Activated T-cell treated with anti-CD3 and anti-CD28 coated beads, Interleukin-2, amount 50 U/mL, for 1 hour (primary cell): ENCODE measurements around the gene EIF3C.
A peak's percentile ranks its signal among the peaks of the same experiment; 100 is the strongest.
"Not testable (repeated sequence)": the region's sequence is repeated elsewhere in the genome, so short reads cannot be mapped to it uniquely, and the experiment has no call there.

ENCODE experiments used
- DNase-seq: peaks from one replicate; pipeline ENCODE4 v3.0.0-alpha.2; 2020

EIF3C gene

GRCh38 chr16:28711220-28712083 lies at the start of gene EIF3C:
Gene EIF3C (plus strand): TSS chr16:28711464. CDS start chr16:28711687, 223 bp downstream.
- not testable (repeated sequence) for DNase-seq

- DNase-seq: not testable (repeated sequence)
Observed at GRCh38 chr16:28666264-28666663, 45.0 kb upstream of the EIF3C start.

DNA sequence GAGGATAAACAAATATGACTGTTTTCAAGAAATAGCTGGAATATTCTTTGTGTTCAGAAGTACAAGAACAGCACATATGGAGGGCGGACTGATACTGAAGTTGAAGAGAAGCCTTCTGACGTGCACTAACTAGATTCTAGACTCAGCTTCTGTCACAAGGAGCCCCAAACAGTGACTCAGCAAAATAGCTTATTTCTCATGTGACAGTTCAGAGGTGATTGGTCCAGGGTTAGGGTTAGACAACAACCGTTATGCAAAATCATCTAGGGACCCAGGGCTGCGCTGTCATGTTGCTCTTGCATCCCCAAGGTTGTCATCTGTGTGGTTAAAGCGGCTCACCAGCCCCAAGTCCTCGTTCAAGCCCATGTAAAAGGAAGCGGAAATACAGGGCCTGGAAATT lies 43.8 kb upstream of the EIF3C start:
- not testable (repeated sequence) for DNase-seq

DNA sequence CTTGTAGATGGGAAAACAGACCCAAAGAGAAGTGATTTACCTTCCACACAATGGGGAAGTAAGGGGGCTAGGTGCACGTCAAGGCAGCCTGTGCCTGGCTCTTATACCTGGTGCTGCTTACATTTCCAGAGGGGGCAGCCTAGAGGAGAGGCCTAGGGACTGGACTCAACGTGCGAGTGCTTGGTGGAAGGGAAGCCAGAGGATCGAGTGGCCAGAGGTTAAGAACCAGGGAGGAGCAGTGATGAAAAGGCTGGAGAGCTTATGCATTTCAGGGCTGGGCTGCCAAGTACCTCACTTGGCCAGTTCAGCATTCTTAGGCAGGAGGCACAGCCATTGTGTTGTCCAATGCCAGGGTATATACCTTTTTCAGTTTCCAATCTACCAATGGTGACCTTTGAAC lies 43.1 kb upstream of the EIF3C start:
- DNase-seq: not testable (repeated sequence)

GRCh38 chr16:28688327-28688952 lies 22.8 kb upstream of the EIF3C start:
- not testable (repeated sequence) for DNase-seq

DNA sequence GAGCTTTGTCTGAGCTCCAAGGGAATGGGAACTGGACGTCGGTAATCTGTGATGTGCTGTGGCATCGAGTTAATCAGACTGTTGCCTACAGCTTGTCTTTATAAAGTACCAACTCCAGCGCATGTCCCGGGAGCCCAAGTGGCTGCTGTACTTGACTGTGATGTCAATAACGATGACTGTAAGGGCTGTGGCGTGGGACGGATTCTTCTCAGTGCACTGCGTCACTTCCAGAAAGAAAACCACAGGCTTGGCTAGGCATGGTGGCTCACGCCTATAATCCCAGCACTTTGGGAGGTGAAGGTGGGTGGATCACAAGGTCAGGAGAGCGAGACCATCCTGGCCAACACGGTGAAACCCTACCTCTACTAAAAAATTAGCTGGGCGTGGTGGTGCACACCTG lies 21.8 kb upstream of the EIF3C start:
- not testable (repeated sequence) for DNase-seq

DNA sequence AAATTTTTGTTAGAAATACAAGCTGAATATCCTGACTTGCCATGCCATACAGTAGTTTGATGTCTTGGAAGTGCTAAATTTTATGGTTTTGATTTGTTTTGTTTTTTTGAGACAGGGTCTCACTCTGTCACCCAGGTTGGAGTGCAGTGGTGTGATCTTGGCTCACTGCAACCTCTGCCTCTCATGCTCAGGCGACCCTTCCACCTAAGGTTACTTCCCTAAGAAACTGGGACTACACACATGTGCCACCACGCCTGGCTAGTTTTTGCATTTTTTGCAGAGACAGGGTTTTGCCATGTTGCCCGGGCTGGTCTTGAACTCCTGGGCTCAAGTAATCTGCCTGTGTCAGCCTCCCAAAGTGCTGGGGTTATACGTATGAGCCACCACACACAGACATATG lies 19.5 kb upstream of the EIF3C start:
- not testable (repeated sequence) for DNase-seq

- DNase-seq: not testable (repeated sequence)
Observed at GRCh38 chr16:28693257-28693950, 17.9 kb upstream of the EIF3C start.

DNA sequence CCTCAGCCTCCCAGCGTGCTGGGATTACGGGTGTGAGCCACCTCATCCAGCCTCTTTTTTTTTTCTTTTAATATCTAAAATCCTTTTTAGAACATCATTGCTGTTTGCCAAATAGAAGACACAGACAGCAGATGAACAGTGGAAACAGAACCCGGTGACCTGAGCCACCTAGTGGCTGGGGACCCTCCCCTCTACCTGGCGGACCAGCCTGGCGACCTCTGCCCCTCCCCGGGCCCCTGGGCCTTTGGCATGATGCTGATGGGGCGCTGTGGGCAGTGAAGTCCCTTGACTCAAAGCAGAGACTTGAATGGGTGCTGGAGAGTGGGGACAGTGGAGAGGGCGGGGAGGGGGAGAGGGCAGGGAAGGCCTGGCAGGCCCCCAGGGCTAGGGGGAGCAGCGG lies 11.5 kb upstream of the EIF3C start:
- not testable (repeated sequence) for DNase-seq

- not testable (repeated sequence) for DNase-seq
Observed at GRCh38 chr16:28700349-28700748, 10.9 kb upstream of the EIF3C start.

- not testable (repeated sequence) for DNase-seq
Observed at GRCh38 chr16:28701384-28701783, 9.9 kb upstream of the EIF3C start.

DNA sequence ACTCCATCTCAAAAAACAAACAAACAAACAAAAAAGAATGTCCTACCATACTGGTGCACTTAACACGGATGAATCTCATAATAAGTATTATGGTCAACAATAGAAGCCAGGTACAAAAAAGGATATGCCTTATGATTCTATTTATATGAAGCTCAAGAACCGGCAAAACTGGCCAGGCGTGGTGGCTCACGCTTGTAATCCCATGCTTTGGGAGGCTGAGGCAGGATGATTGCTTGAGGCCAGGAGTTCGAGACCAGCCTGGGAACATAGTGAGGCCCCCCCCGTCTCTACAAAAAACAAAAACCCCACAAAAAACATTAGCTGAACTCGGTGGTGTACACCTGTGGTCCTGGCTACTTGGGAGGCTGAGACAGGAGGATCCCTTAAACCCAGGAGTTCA lies 7.0 kb upstream of the EIF3C start:
- DNase-seq: not testable (repeated sequence)

DNA sequence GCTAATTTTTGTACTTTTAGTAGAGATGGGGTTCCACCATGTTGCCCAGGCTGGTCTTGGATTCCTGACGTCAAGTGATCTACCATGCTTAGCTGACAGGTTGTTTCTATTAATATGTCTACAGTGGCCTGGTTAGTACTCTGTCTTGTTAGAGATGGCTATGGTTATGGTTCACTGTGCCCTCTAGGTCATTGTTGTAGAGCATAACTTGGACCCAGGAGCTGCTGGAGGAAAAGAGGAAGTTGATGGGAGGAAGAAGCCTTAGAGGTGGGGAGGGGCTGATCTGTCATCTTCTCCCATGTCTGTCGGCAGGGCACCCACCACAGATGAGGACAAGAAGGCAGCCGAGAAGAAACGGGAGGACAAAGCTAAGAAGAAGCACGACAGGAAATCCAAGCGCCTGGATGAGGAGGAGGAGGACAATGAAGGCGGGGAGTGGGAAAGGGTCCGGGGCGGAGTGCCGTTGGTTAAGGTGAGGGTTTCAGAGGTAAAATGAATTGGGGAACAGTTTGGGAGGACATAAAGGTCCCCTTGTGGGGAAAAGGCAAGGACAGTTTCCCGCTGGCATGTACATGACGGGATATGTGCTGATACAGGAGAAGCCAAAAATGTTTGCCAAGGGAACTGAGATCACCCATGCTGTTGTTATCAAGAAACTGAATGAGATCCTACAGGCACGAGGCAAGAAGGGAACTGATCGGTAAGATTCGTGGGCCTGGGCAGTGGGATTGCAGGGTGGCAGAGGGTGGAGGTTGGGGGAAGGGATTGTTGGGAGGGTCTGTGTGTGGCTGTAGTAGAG lies 11.8 kb downstream of the EIF3C start:
- DNase-seq: not testable (repeated sequence)

DNA sequence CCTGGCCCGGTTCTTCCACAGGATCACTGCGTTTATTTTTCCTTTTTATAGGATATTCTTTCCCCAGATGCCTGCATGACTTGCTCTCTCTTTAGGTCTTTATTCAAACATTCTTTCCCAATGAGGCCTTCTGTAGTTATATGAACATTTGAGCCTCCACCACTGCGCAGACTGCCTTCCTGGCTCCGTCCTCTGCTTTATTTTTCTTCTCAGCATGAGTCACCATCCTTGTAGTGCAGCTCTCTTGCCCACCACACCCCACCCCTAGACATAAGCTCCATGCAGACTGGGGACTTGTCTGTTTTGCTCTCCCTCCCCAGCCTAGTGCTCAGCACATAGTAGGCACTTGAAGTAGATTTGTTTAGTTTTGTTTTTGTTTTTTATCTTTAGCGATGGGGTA lies 20.0 kb downstream of the EIF3C start:
- DNase-seq: not testable (repeated sequence)

GRCh38 chr16:28732455-28733124 lies 21.3 kb downstream of the EIF3C start:
- DNase-seq: not testable (repeated sequence)

DNA sequence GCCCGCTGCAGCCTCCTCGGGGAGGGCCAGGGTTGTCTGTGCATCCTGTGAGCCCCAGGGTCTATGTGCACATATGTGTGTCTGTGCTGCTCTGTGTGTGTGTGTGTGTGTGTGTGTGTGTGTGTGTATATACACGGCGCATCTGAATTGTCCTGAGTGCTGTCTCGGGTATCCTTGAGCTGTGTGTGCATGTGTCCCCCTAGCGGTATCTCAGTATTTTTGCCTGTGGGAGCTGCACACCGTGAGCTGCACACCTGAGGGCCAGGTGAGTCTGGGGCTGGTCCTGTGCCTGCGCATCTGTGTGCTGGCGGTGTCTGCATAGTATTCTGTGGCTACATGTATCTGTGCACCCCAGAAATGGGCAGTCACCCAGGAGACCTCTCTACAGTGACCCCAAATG lies 28.5 kb downstream of the EIF3C start:
- not testable (repeated sequence) for DNase-seq

DNA sequence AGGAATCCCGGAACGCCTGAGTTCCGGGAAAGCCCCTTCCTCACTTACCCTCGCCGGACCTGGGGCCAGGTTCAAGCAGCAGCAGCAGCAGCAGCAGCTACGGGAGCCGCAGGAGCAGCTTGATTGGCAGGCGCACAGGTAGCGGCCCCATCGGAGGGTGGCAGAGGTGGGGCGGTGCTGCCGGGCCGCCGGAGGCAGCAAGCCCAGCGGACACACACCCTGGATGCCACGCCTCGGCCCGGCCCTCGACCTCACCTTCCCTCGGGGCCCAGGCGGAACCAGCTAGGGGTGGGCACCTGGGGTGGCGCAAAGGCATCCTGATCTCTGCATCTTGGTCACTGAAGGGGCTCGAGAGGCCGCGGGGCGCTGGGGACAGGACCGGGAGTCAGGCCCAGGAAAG lies 29.4 kb downstream of the EIF3C start:
- not testable (repeated sequence) for DNase-seq

DNA sequence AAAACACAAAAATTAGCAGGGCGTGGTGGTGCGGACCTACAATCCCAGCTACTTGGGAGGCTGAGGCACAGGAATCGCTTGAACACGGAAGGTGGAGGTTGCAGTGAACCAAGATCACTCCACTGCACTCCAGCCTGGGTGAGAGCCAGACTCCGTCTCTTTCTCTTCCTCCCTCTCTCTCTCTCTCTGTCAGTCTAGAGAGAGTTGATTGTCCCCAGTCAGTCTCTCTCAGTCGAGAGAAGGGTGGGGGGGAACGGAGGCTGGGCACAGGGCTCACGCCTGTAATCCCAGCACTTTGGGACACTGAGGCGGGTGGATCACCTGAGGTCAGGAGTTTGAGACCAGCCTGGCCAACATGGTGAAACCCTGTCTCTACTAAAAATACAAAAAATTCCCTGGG lies 30.0 kb downstream of the EIF3C start:
- not testable (repeated sequence) for DNase-seq

DNA sequence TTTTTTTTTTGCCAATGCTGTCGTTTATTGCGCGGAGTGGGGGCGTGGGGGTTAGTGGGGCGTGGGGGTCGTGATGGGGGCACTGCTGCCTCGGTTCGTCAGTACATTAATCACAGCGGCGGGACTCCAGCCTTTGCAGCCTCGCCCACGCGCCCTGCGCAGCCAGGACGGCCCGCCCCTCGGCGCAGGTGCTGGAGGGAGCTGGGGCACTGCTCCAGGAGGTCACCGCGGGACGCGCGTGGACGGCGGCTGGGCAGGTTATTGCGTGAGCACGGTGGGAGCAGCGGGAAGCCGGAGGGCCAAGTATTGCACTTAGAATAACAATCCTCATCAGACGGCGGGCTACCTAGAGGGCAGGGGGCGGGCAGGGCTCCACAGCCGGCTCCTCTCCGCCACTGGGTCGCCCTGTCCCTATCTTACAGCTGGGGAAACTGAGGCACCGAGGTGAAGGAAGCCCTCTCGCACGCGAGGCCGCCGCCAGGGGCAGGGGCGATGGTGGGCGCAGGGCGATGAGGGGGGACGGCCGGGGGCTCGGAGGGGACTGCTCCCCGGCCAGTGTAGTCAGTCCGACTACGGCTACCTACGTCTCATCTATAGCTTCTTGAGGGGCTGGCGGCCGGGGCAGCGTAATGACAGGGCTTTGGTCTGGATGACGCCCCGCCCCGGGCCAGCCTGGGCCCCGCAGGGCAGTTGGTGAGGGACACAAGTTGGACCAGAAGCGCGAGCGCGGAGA lies 35.5 kb downstream of the EIF3C start:
- not testable (repeated sequence) for DNase-seq

GRCh38 chr16:28749997-28750465 lies 38.8 kb downstream of the EIF3C start:
- DNase-seq: peak; percentile 61

DNA sequence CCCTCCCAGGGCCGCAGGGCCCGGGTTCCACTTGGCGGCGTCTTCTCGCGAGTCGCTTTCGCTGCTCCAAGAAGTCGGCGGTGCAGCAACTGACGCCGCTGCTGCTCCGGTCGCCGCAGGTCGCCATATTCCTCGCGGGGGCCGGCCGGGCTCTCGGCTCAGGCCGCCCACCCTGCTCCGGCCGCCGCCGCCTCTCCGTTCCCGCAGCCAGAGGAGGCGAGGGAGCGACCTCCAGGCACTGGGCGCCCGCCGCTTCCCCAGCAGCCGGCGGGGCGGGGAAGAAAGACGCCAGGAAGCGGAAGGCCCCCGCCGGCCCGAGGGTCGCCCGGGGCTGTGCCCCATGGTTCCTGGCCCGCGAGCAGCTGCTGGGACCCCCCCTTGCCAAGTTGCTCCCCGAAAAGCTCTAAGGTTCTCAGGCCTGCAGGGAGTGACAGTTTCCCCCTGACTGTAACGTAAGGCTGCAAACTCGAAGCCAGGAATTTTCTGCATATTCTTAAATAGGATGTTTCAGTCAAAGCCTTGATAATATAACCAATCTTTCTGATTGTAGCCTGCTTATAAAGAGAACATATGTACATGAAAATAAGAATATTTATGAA lies 39.3 kb downstream of the EIF3C start:
- DNase-seq: not testable (repeated sequence)
